HTR-8/SVneo (cell line): ENCODE data around the gene PSAPL1.

Experiments used
- DNase-seq: peaks from one replicate; pipeline ENCODE4 v3.0.0; 2011; ENCODE audit warnings: low spot score, mixed read lengths; ENCODE audit not compliant: insufficient read length
- FAIRE-seq: peaks from 2 replicates; lab custom pipeline; 2011; peaks lifted over from hg19 to GRCh38; lab: Jason Lieb, UNC

Gene PSAPL1

DNA sequence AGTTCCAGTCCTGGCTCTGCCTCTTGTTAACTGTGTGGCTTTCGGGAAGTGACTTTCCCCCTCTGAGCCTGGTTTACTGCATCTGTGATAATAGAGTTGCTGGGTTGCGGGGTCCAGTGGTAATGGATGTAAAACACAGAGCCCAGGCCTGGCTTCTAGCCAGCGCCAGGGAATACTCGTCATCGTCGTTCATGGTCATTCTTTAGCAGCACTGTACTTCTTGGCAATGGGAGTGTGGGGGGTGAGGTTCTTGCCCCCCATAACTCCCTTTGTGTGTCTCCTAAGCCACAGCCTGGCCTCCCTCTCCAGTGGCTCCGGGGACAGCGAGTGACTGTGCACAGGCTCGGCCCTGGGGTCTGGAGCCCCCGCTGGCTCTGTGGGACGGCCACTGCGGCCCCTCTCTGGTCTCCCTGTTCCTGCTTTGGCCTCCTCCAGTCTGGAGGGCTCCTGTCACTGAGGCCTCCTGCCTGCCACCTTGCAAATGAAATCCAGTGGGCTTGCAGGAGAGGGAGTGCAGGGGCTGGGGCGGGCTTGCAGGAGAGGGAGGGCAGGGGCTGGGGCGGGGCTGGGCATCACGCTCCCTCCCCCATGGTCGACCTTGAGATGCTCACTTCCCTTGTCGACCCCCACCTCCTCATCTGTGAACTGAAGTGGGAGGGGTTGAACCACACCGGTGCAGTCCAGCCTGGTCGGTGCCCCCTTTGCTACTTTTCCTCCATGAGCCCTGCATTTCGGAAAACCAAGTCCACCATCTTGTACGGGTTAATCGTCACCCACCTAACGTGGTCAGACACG lies 13.2 kb downstream of the PSAPL1 start:
- DNase-seq: no peak
- FAIRE-seq: no peak

DNA sequence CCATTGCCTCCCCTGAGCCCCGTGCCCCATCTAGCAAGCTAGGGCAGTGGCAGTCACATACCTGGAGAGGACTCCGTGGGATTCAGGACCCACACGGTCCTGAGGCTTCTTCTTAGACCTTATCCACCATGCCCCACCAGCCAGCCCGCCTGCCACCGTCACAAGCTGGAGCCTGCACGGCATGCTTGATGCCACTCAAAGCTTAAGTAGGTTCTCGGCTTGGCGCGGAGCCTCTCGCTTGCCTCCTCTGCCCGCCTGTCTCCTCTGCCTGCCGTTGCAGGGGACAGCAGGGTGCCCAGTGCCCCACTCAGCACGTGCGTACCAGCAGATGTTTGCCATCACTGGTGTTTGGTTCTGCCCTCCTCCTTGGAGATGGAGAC lies 14.1 kb downstream of the PSAPL1 start:
- FAIRE-seq (no peak), DNase-seq (no peak)

DNA sequence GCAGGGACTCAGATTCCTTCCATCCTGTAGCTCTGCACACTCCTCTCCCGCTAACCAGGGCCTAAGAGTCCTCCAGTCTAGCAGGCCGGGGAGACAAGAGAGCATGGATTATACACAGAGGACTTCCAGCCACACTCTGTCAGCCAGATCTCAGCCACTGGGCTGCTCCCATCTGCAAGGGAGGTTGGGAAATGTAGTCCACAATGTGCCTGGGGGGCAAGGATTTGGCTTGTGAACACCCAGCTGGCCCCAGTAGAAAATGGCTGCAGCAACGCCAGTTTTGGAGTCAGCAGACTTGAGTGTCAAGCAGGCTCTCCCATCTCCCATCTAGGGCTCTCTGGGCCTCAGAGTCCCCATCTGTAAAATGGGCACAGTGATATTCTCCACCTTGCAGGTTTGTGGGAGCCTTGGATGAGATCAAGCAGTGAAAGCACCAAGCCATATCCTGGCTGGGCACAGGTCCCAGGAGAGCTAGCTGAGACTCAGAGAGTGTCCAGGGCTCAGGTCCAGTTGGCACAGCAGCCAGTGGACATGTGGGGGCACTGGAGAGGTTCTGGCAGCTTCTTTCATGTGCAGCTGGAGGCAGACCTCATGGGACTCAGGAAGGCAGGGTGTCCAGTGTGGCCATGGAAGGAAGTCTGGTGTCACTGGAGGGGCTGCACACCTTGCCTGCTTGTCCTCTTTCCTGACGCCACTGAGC lies 14.6 kb downstream of the PSAPL1 start:
- DNase-seq: no peak

GRCh38 chr4:7418131-7418943 lies 16.4 kb downstream of the PSAPL1 start:
- FAIRE-seq (no peak), DNase-seq (no peak)

More for the DNA sequence above, 14.6 kb downstream of the PSAPL1 start:
- no peak for FAIRE-seq

- FAIRE-seq: no peak
- no peak for DNase-seq
Measured at GRCh38 chr4:7417639-7418038, 17.1 kb downstream of the PSAPL1 start.

DNA sequence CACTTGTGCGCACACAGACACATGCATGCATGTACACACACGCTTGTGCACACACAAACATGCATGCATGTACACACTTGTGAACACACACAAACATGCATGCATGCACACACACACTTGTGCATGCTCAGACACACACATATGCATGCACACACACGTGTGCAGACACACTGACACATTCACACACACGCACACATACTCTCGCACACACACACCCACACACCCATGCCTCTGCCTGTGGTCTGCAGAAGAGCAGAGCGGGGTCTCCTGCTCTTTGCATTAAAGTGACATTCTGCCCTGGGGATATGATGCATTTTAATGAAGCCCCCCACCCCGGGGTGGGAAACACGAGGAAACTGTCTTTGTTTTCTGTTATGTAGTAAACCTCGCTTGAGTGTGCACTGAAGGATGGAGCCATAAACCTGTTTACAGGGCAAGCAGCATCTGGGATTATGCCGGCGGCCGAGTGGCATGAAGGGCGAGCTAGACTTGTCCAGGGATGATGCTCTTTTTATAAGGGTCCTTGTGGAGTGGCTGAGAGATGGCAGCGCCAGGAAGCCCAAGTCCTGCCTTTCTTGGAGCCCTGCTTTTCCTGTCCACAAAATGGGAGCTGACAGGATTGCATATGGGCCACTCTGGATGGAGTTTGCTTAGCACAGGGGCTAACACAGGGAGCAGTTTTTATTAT lies 17.8 kb downstream of the PSAPL1 start:
- DNase-seq (no peak), FAIRE-seq (peak; percentile 92)

DNA sequence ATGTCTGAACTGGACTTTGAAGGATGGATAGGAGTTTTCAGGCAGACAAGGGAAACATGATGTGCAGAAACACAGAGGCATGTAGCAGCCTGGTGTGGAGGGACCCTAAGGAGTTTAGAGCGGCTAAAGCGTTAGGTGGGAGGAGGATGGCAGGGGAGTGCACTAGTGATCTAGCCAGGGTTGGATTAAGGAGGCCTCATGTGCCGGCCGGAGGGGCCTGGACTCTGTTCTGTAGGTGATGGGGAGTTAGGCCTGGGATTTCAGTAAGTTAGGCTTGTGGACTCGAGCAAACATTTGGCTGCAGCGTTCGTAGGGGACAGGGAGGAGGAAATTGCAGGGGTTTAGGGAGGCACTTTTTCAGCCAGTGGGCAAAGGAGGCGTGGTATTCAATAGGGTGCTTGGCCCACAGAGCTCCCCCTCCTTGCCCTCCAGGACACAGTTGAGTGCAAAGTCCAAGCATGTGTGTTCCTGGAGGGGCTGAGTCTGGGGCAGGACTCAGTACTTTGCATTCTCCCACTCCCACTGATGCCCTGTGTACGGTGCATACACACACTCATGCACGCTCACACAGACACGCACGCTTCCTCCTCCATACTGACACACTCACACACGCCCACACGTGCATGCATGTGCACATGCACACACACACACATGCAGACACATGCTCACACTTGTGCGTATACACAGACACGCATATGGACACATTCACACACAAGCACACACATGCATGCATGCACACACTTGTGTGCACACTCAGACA lies 18.6 kb downstream of the PSAPL1 start:
- no peak for DNase-seq
- no peak for FAIRE-seq

- FAIRE-seq: no peak
Measured at GRCh38 chr4:7414736-7415510, 19.8 kb downstream of the PSAPL1 start.

GRCh38 chr4:7414046-7414445 lies 20.7 kb downstream of the PSAPL1 start:
- FAIRE-seq (no peak), DNase-seq (no peak)

More at GRCh38 chr4:7414736-7415510, 19.8 kb downstream of the PSAPL1 start:
- DNase-seq: no peak

GRCh38 chr4:7412554-7412912 lies 22.2 kb downstream of the PSAPL1 start:
- DNase-seq (no peak), FAIRE-seq (no peak)

- no peak for DNase-seq
- peak; percentile 62 for FAIRE-seq
Measured at GRCh38 chr4:7411896-7412553, 22.7 kb downstream of the PSAPL1 start.

GRCh38 chr4:7411491-7411890 lies 23.2 kb downstream of the PSAPL1 start:
- no peak for DNase-seq
- FAIRE-seq: no peak

DNA sequence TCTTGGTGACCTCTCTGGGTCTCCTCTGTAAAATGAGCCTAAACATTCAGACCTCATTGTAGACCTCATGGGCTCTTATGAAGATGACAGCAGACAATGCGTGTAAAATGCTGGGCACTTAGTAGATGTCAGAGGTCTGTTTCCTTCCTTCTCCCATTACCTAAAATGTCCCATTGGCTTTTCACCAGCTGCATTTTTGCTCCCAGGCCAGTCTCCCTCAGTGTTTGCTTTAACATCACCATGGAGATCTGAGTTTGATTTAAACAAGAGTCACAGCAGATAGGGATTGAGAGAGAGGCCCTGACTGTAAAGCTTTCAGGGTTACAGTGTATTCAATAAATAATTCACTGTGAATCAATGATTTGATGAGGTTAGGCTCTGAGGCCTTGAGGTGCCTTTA lies 24.3 kb downstream of the PSAPL1 start:
- no peak for DNase-seq
- FAIRE-seq: no peak

DNA sequence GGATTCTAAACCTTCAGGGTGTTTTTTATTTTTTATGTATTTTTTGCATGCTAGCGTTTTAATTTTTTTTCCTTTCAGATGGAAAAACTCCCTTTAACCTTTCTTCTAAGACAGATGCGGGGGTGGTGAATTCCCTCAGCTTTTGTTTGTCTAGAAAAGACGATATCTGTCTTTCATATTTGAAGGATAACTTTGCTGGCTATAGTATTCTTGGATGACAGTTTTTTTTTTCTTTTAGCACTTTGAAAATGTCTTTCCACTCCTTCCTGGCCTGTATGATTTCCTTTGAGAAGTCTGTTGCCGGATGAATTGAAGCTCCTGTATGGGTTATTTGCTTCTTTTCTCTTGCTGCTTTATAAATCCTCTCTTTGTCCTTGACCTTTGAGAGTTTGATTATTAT lies 26.6 kb downstream of the PSAPL1 start:
- FAIRE-seq: no peak

DNA sequence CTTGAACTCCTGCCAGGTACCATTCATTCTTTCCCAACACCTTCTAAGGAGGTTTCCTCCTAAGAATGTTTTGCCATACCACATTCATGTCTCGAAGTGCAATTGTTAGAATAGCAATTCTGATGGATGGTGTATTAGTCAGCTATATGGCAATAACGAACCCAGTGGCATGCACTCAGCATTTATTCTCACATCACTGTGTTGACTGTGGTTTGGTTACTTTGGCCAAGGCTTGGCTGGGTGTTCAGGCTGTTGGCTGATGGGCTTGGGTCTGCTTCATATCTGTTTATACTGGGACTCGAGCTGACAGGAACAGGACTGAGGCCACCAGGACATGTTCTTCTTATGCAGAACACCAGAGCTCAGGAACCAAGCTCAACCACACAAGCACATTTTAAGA lies 31.7 kb downstream of the PSAPL1 start:
- FAIRE-seq (no peak), DNase-seq (no peak)

More for the DNA sequence above, 26.6 kb downstream of the PSAPL1 start:
- DNase-seq: no peak

DNA sequence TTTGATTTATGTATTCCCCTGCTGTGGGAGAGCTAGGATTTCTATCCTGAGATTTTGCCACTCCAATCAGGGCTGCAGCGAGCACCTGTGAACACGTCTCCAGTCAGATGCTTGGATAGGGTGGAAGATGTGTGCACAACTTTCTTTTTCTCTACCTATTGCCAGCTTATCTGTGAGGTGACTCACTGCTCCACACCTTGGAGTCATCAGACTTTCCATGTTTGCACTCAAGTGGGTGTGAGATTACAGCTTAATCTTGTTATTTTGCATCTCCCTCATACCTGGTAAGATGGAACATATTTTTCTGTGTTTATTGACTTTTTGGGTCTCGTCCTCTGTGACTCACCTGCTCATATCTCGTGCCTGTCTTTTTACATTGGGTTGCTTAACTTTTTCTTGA lies 32.2 kb downstream of the PSAPL1 start:
- FAIRE-seq: no peak

GRCh38 chr4:7400671-7401298 lies 33.9 kb downstream of the PSAPL1 start:
- peak; percentile 42 for FAIRE-seq
- DNase-seq: no peak

More for the DNA sequence above, 32.2 kb downstream of the PSAPL1 start:
- no peak for DNase-seq
